GM19238 (cell line): ENCODE results near the gene BST1.
"Not testable (repeated sequence)": the region's sequence is repeated elsewhere in the genome, so short reads cannot be mapped to it uniquely, and the experiment has no call there.

ENCODE experiments used
- DNase-seq: peaks from one replicate; pipeline ENCODE4 v3.0.0; 2011; ENCODE audit warnings: low spot score; ENCODE audit not compliant: insufficient read length

Gene BST1

DNA sequence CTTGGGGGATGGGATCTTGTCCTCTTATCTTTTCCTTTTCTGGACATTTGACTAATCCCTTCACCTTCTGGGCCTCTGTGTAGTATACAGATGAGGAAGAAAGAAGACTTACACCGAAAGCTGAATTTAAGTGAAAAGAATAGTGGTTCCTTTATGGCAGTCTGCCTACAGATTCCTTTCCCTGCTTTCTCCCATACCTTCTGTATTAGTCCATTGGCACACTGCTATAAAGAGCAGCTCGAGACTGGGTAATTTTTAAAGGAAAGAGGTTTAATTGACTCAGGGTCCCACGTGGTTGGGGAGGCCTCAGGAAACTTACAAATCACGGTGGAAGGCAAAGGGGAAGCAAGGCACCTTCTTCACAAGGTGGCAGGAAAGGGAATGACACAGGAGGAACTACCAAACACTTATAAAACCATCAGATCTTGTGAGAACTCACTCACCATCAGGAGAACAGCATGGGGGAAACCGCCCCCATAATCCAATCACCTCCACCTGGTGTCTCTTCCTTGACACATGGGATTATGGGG lies 41.2 kb downstream of the BST1 start:
- no peak for DNase-seq

DNA sequence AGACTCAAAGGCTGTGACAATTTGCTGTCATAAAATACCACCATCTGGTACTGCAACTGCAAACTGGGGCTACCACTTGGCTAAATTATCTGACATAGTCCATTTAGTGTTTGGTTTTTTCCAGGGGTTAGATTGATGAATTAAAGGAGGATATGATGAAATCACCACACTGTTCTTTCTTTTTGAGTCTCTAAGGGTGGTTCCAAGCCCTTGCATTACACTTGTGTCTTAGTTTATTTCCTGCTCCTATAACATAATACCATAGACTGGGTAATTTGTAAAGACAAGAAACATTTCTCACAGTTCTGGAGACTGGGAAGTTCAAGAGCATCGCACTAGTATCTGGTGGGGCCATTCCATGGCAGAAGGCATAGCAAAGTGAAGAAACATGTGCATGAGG lies 43.2 kb downstream of the BST1 start:
- DNase-seq: no peak

DNA sequence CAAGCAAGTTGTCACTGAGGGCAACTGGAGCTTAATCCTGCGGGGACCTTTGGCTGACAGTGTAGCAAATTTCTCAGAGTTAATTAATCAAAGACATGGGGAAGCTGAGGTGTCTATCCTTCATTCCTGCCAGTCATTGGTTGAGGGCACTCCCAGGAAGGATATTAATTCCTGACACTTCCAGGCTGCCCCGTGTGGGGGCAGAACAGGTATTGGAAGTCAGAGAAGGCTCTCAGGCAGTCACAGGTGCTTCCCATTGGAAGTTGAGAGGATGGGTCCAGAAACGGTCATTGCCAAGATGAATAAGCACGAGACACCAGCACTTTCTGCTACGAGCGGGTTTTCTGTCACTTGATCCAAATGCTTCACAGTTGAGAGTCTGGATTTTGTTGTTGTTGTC lies 46.1 kb downstream of the BST1 start:
- DNase-seq: no peak

DNA sequence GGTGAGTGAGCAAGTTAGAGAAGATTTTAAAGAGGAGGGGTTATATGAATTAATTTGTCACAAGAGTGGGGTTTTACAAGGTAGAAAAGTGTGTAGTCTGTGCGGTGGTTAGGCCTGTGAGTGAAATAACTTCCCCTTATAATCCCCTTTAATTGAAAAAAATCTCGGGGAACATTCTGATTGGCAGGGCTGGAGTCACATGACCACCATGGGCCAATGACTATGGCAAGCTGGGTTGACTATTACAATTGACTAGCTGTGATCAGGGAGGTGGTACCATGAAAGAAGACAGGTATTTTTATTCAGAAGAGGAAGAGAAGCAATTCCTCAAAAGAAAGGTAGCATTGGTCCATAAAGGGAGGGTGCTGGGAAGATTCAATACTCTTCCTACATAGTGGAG lies 48.3 kb downstream of the BST1 start:
- no peak for DNase-seq

DNA sequence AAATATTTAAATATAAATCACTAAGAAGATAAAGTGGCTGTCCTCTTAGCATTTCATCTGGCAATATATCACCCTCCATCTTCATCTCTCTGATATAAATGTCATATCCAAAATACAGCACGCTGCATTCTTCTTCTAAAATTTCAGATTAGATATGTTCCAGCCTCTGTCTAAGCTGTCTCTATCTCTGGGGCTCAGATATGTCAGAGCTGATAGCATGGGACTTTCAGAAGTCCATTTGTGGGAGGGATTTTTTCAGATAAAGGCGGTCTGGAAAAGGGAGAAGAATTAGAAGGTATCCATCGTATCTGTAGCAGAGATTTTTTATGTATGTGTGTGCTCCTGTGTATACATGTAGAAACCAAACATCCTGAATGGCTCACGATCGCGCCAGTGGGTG lies 50.2 kb downstream of the BST1 start:
- DNase-seq: no peak

DNA sequence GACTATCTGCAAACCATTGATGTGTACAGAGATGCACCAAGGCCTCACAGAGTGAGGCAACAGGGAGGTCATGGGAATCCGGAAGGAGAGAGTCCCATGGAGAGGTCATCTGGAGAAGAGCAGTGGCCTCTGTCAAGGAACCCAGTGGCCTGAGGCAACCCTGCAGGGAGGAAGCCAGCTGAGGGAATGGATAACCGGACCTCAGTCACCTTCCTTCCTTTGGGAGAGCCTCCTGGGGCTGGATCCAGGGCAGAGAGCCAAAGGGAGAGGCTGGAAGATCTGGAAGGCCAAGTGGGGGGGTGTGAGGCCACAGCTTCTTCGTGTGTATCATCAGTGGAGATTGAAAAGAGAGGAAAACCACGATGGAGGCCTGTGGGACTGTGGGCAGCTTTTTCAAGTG lies 50.9 kb downstream of the BST1 start:
- DNase-seq: no peak

DNA sequence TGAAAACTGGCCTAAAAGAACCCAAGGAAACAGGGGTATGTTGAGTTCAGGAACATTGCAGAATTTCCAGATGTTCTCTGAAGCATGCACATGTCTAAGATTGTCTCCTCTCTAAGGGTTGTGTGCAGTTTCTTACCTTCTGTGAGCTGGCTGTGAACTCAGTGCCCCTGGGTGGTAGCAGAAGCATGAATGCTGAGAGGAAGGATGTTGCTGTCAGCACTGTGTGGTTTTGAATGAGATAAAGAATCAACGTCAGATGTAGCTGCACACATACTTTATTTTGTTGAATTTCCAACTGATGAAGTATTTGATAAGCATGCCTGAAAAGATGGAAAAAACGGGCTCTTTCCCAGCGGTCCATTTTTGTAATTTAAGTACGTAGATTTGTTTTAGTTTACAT lies 51.5 kb downstream of the BST1 start:
- no peak for DNase-seq

DNA sequence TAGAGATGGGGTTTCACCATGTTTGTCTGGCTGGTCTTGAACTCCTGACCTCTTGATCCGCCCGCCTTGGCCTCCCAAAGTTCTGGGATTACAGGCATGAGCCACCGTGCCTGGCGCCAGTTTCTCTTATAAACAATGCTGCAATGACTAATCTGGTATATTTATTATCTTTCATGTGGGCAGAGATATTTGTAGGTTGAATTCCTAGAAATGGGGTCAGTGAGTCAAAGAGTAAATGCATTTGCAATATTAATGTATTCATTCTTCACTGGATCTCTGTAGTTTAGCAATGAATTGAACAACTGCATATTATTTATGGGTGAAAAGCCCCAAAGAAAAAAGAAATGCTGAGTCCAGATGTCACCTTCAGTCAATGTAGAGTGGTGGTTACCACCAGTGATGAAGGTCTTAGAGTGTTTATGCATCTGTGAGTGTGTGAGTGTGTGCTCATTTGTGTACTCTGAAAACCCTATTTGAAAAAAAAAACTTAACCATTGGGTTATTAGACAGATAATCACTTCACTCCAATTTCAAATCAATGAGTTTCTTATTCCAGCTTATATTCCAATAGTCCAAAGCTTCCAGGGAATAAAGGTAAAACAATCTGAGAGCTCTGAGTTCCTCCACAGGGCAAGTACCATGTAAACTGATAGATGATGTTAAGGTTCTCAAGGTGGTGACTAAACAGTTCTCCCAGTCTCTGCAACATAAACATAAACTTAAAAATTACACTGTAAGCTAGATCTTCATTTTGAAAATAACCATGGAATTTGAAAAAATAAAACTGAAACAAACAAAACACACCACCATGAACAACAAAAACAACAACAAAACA lies 52.7 kb downstream of the BST1 start:
- DNase-seq: no peak

DNA sequence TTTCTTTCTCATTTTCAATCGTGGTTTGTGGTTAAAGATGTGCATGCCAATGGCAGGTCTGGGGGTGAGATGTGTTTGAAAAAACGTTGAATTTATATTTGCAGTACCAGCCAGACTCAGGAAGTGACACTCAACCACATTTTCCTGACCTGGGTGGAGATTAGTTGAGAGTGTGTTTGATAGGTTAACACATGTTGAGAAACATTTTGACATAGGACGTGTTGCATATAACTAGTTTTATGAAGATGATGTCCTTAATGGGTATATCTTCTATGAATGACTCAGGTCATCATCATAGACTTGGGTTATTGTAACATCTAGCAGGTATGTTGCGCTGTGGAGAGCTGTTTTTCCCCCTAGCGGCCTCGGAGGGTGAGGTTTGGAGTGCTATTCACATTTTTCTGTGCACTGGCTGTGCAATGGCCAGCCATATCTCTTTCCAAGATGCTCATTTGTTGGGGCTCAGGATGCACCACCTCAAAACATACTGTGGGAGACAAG lies 53.5 kb downstream of the BST1 start:
- DNase-seq: no peak

DNA sequence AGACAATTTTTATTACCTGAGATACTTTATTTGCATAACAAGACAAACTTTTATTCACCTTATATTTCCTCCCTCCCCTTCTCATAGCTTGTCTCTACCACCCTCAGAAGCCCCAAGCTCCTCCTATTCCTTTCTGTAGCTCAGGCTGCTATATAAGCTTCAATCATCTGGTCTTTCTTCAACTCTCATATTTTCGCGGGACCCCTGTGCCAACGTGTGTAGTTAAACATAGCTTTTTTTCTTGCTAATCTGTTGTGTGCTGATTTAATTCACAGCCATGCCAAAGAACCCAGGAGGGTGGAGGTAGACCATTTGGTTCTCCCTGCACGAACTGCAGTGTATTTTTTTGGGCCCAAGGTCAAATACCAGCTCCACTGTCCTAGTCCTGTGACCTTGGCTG lies 54.2 kb downstream of the BST1 start:
- DNase-seq: no peak

DNA sequence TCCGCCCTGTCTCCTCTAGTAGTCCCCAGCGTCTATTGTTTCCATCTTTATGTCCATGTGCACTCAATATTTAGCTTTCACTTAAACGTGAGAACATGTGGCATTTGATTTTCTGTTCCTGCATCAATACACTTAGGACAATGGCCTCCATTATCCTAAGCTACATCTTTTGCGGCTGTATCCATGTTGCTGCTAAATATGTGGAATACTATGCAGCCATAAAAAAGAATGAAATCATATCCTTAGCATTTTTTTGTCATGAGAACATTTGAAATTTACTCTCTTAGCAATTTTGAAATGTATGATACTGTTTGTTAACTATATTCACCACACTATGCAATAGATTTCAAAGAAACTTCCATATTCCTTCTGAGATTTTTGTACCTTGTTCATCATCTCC lies 55.4 kb downstream of the BST1 start:
- DNase-seq: no peak

DNA sequence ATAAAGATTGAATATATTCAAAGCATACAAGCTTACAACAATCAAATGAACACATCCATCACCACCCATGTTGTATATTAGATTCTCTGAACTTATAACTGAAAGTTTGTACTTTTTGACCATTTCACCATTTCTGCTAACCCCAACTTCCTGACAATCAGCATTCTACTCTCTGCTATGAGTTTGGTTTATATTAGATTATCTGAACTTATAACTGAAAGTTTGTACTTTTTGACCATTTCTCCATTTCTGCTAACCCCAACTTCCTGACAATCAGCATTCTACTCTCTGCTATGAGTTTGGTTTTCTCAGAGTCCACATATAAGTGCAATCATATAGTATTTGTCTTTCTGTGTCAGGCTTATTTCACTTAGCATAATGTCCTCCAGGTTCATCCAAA lies 59.6 kb downstream of the BST1 start:
- DNase-seq: not testable (repeated sequence)

DNA sequence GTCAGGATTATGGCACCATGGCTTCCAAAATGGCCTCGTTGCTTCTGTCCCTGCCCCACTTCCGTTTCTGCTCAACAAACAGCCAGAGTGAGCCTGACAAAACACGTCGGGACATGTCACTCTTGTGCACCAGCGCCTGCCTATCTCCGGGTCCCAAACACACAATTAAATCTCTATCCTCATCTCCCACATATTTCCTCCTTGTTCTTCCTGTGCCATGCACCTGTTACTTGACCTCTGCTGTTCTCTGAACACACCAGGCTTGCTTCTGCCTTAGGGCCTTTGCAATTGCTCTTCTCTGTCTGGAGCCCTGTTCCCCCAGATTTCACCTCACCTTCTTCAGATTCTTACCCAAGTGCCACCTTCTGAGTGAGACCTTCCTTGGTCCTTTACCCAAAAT lies 62.5 kb downstream of the BST1 start:
- DNase-seq: no peak

DNA sequence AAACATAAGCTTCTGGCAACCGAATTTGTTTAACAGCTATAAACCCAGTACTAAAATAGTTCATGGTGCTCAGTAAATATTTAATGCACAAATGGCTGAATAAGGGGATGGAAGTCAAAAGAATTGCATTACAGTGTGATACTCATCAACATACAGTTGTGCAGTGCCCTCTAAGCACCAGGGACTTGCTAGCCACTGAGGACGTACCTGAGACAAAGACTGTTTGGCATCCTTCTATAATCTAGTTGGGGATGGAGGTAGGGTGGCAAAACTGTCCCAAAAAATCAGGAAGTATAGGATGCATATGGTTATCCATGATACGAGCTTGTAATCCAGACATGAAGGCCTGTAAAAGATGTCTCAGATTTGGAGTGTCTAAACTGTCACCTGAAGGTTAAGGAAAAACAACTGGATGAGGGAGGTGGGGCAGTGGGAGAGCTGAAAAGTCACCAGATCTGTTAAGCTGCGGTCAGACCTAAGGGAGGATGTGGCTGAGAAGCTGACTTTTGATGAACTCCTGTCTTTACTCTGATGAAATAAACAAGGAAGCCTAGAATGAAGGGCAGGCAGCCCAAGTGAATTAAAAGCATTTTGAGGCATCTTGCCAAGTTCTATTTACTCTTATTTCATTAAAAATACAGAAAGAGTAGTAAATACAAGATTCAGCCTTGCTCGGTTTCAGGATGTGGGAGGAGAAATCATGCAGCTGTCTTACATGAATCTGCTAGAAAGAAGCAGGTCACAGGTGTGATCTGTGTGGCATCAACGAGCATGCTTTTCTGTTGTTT lies 63.2 kb downstream of the BST1 start:
- DNase-seq: no peak

DNA sequence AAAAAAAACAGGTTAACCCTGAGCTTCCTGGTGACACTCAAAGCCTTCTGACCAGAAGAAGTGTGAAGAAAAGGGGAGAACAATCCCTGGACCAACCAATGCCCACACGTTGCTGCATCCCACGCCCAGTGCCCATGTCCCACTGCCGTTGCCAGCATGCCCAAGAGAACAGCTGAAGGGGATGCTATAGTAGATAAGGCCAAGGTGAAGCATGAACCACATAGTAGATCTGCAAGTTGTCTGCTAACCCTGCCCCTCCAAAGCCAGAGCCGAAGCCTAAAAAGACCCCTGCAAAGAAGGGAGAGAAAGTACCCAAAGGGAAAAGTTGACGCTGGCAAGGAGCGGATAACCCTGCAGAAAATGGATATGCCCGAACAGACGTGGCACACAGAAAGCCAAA lies 64.0 kb downstream of the BST1 start:
- no peak for DNase-seq

DNA sequence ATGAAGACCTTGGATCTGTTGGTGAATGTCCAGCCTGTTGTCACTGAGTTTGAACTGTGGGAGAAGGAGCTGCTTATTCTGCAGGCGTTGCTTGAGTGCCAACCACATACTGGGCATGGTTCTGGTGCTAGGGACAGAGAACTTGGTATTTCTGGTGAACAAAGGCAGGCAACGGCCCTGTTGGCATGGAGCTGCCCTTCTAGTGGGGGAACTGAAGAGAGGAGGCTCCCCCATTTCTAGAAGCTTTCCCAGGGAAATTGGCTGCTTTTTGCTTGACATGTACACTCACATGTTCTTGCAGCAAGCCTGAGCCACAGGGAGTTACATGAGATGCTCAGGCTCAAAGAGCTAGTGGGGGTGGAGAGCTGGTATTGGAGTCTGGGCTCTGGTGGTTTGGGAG lies 66.3 kb downstream of the BST1 start:
- DNase-seq: no peak

DNA sequence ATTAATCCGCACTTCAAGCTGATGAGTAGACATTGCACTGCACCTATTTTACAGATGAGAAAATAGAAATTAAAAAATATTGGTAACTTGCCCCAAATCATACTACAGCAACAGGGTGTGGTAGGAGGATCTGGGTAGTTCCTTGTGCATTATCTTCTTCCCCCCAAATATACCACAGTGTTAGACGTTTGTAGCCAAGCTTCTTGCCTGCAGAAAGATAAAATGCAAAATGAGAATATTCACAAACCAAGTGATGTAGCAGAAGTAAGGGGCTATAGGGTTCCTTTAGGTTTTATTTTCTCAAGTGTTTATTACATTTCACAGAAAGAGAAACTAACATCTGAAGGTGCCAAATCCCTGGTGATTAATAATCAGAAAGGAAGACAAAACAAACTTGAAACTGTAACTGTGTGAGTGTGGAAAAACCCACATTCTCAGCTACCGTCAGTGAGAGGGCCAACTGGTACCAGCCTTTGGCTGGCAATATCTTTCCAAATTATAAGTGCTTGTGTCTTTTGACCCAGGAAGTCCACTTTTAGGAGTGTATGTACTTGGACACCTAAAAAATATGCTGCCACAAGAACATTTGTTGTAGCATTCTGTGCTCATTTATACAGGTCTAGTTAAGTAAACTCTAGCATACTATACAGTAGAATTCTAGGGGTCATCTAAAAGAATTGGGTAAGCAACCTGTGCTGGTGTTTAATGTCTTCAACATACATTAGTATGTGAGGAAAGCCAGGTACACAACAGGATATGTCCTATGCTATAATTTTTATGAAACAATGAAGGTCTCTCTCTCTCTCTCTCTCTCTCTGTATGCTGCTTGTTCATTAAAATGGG lies 68.6 kb downstream of the BST1 start:
- no peak for DNase-seq

DNA sequence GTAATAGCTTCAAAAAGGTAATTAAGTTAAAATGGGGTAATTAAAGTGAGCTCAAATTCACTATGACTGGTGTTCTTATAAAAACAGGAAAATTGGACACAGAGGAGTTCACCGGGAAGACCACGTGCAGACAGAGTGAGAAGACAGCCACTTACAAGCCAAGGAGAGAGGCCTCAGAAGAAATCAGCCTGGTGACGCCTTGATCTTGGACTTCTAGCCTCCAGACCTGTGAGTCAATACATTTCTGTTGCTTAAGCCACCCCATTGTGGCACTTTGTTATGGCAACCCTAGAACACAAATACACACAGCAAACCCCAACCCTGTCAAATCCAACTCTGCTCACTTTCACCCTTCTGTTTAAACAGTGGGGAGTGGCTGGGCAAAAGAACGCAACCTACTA lies 71.2 kb downstream of the BST1 start:
- no peak for DNase-seq

DNA sequence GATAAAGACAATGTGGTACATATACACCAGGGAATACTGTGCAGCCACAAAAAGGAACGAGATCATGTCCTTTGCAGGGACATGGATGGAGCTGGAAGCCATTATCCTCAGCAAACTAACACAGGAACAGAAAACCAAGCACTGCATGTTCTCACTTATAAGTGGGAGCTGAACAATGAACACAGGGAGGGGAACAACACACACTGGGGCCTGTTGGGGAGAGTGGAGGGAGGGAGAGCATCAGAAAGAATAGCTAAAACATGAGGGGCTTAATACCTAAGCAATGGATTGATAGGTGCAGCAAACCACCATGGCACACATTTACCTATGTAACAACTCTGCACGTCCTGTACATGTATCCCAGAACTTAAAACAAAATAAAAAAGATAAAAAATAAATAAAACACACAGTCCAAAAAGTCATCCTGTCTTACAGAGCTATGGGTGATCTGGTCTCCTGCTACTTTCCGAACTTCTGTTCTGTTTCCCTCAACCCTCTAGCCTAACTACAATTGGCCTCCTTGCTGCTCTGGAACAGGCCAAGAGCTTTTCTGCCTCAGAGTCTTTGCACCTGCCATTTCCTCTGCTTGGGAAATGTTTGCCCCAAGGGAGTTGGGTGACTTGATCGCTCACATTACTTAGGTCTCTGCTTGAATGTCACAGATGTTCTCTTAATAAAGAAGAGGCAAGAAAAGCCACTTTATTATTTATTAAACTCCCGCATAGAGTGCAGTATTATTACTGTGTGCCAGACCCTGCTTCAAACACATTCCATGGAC lies 74.2 kb downstream of the BST1 start:
- DNase-seq: no peak

DNA sequence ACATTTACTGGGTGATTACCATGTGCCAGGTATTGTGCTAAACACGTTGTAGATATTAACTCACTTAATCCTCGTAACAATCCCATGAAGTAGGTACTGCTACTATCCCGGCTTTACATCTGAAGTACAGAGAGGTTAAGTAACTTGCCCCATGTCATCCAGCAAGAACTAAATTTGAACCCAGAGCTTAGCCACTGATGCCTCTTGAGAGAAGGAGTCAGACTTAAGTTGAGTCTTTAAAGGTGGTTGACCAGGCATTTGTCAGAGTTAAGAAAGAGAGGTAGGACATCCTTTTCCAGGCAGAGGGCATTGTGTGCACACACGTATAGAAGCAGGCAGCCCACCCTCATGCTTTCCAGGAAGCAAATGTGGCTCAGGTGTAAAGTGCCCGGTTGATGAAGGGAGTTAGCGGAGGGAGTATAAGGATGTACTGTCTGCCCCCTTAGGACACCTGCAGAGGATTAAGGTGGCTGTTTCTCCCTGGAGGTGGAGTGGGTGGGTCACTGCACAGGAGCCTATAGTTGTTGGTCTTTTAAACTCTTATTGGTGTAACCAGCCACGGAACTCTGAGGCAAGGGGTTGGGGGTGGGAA lies 74.9 kb downstream of the BST1 start:
- DNase-seq: peak; percentile 61
